GM12801 (cell line): ENCODE measurements around the gene ZNF253.

ENCODE experiments used
- CTCF ChIP-seq: IDR thresholded peaks from one replicate; pipeline ENCODE4 v1.5.1; 2011; ENCODE audit warnings: control low read depth; ENCODE audit not compliant: insufficient read length; ENCODE audit errors: extremely low read depth

The ZNF253 gene

DNA sequence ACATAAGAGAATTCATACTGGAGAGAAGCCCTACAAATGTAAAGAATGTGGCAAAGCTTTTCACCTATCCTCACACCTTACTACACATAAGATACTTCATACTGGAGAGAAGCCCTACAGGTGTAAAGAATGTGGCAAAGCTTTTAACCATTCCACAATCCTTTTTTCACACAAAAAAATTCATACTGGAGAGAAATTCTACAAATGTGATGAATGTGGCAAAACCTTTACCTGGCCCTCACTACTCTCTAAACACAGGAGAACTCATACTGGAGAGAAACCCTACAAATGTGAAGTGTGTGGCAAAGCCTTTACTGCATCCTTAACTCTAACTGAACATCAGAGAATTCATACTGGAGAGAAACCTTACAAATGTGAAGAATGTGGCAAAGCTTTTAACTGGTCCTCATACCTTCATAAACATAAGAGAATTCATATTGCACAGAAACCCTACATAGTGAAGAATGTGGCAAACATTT is 30.1 kb upstream of the ZNF253 start:
- TF ChIP-seq CTCF, result no peak

GRCh38 chr19:19847781-19848180 is 17.9 kb upstream of the ZNF253 start:
- no peak for TF ChIP-seq CTCF

DNA sequence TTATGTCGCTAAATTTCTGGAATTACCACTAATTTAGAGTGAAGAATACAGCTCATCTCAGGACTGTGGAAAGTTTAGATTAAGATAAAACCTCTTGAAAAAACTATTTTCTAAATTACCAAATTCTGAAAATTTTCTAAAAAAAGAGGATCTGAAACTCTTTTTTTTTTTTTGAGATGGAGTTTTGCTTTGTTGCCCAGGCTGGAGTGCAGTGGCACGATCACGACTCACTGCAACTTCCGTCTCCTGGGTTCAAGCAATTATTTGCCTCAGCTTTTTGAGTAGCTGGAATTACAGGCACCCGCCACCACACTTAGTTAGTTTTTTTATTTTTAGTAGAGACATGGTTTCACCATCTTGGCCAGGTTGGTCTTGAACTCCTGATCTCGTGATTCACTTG is 16.6 kb upstream of the ZNF253 start:
- TF ChIP-seq CTCF, result no peak

GRCh38 chr19:19858751-19859150 is 6.9 kb upstream of the ZNF253 start:
- TF ChIP-seq CTCF, result no peak

- TF ChIP-seq CTCF, result no peak
These were observed 4.8 kb upstream of the ZNF253 start for GRCh38 chr19:19860756-19861390.

DNA sequence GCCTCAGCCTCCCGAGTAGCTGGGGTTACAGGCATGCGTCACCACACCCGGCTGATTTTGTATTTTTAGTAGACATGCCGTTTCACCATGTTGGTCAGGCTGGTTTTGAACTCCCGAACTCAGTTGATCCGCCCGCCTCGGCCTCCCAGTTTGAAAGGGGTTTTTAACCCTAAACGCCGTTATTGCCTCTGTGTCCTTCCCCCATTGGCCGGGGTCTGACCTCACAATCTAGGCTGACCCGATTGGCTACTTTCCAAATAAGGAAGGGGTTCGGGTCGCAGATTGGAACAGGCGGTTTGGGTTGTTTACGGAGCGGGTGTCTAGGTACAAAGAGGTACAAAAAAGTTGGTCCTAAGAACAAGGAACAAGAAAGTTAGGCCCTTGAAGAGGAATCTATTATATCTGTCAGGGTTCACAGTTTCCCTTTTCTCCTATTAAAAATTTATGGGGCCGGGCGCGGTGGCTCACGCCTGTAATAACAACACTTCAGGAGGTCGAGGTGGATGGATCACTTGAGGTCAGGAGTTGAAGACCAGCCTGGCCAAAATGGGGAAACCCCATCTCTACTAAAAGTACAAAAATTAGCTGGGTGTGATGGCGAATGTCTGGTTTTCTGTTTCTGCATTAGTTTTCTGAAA is 1.0 kb downstream of the ZNF253 start:
- no peak for TF ChIP-seq CTCF

- TF ChIP-seq CTCF, result no peak
These were observed 6.2 kb downstream of the ZNF253 start for GRCh38 chr19:19871932-19872331.
